WTC11 (cell line): ENCODE results near the gene ICE2. TPM values are rescaled to one million over a fixed set of nuclear protein-coding genes. Genes with fewer than 3 reads are reported as not detected.

Experiments used
- ATAC-seq: fragments of 200-7000 bp; cut with Tn5 transposase; 2 replicates; pipeline ENCODE4 v1.10.0; 2021; ENCODE audit warnings: mild to moderate bottlenecking, moderate library complexity
- CTCF ChIA-PET: fragments of 300-600 bp; sonication (Branson Sonifier 250); formaldehyde crosslinking; loops from one replicate; lab custom pipeline; 2021; ENCODE audit warnings: antibody characterized with exemption; lab: Charles Lee
- POLR2A ChIA-PET: fragments of 350-600 bp; sonication (Branson Sonifier 250); formaldehyde crosslinking; loops from one replicate; lab custom pipeline; 2021; ENCODE audit warnings: antibody characterized with exemption; lab: Charles Lee
- DNase-seq: peaks from one replicate; pipeline ENCODE4 v3.0.0; 2021; ENCODE audit warnings: low spot score
- H3K27ac Mint-ChIP-seq: 2 replicates; pipeline ENCODE4 v1.8.0; 2021; ENCODE audit warnings: mixed read lengths
- H3K27me3 Mint-ChIP-seq: 2 replicates; pipeline ENCODE4 v1.8.0; 2021; ENCODE audit warnings: low read depth, mild to moderate bottlenecking, moderate library complexity, mixed read lengths
- H3K36me3 Mint-ChIP-seq: 2 replicates; pipeline ENCODE4 v1.8.0; 2021; ENCODE audit warnings: mixed read lengths
- H3K4me1 Mint-ChIP-seq: 2 replicates; pipeline ENCODE4 v1.8.0; 2022; ENCODE audit warnings: mixed read lengths
- H3K4me3 Mint-ChIP-seq: 2 replicates; pipeline ENCODE4 v1.8.0; 2021; ENCODE audit warnings: mild to moderate bottlenecking, moderate library complexity, mixed read lengths
- H3K9me3 Mint-ChIP-seq: 2 replicates; pipeline ENCODE4 v1.8.0; 2021; ENCODE audit warnings: mixed read lengths
- ATF6 ChIP-seq: sonication (generic); formaldehyde crosslinking; IDR thresholded peaks from 2 replicates; pipeline ENCODE4 v1.8.1; 2023; ENCODE audit warnings: mild to moderate bottlenecking, missing genetic modification reagents
- CREM ChIP-seq: sonication (generic); formaldehyde crosslinking; IDR thresholded peaks from 2 replicates; pipeline ENCODE4 v1.8.1; 2022; ENCODE audit warnings: mild to moderate bottlenecking, missing genetic modification reagents, moderate library complexity
- ELF4 ChIP-seq: sonication (generic); formaldehyde crosslinking; IDR thresholded peaks from 2 replicates; pipeline ENCODE4 v1.8.1; 2022; ENCODE audit warnings: low read depth, mild to moderate bottlenecking, moderate library complexity, missing genetic modification reagents
- EMX1 ChIP-seq: fragments of 250-450 bp; sonication (Bioruptor Pico); IDR thresholded peaks from 2 replicates; pipeline ENCODE4 v1.8.0; 2021; ENCODE audit warnings: mild to moderate bottlenecking
- ETV6 ChIP-seq: sonication (generic); formaldehyde crosslinking; IDR thresholded peaks from 2 replicates; pipeline ENCODE4 v1.8.1; 2022; ENCODE audit warnings: mild to moderate bottlenecking, missing genetic modification reagents
- GABPB1 ChIP-seq: sonication (generic); formaldehyde crosslinking; IDR thresholded peaks from 2 replicates; pipeline ENCODE4 v1.8.1; 2023; ENCODE audit warnings: mild to moderate bottlenecking, missing genetic modification reagents
- GRHL2 ChIP-seq: fragments of 250-450 bp; sonication (Bioruptor Pico); IDR thresholded peaks from 2 replicates; pipeline ENCODE4 v1.8.0; 2022; ENCODE audit warnings: mild to moderate bottlenecking, moderate library complexity; ENCODE audit not compliant: insufficient replicate concordance, severe bottlenecking
- GTF2I ChIP-seq: fragments of 250-450 bp; sonication (Bioruptor Pico); conservative IDR thresholded peaks from 2 replicates; pipeline ENCODE4 v1.4.0; 2021; ENCODE audit warnings: mild to moderate bottlenecking
- JAZF1 ChIP-seq: fragments of 250-450 bp; sonication (Bioruptor Pico); IDR thresholded peaks from 2 replicates; pipeline ENCODE4 v1.9.0; 2021; ENCODE audit warnings: moderate library complexity, mild to moderate bottlenecking, inconsistent platforms
- OVOL2 ChIP-seq: fragments of 250-450 bp; sonication (Bioruptor Pico); IDR thresholded peaks from 2 replicates; pipeline ENCODE4 v1.9.0; 2021; ENCODE audit warnings: mild to moderate bottlenecking, borderline replicate concordance
- SMAD4 ChIP-seq: sonication (generic); formaldehyde crosslinking; IDR thresholded peaks from 2 replicates; pipeline ENCODE4 v1.8.0; 2022; ENCODE audit warnings: mild to moderate bottlenecking, missing genetic modification reagents
- TEAD1 ChIP-seq: sonication (generic); formaldehyde crosslinking; IDR thresholded peaks from 2 replicates; pipeline ENCODE4 v1.8.0; 2022; ENCODE audit warnings: mild to moderate bottlenecking, missing genetic modification reagents
- ZNF219 ChIP-seq: sonication (generic); formaldehyde crosslinking; IDR thresholded peaks from 2 replicates; pipeline ENCODE4 v1.8.0; 2023; ENCODE audit warnings: missing genetic modification reagents, mild to moderate bottlenecking, borderline replicate concordance
- ZNF263 ChIP-seq: sonication (generic); formaldehyde crosslinking; IDR thresholded peaks from 2 replicates; pipeline ENCODE4 v1.8.1; 2022; ENCODE audit warnings: low read depth, mild to moderate bottlenecking, moderate library complexity, missing genetic modification reagents
- total RNA-seq: library from RNA; stranded (reverse); gene quantifications from 3 replicates; pipeline ENCODE4 v1.2.3, GENCODE V29; 2021
- TF ChIP-seq, protein P1 (sequence below): sonication (generic); formaldehyde crosslinking; IDR thresholded peaks from 2 replicates; pipeline ENCODE4 v1.8.0; 2023; ENCODE audit warnings: missing genetic modification reagents
- TF ChIP-seq, protein P2 (sequence below): sonication (generic); formaldehyde crosslinking; IDR thresholded peaks from 2 replicates; pipeline ENCODE4 v1.8.0; 2023; ENCODE audit warnings: missing genetic modification reagents, mild to moderate bottlenecking, borderline replicate concordance
- TF ChIP-seq, protein P3 (sequence below): sonication (generic); formaldehyde crosslinking; IDR thresholded peaks from 2 replicates; pipeline ENCODE4 v1.8.0; 2023; ENCODE audit warnings: mild to moderate bottlenecking, missing genetic modification reagents

Gene ICE2
- total RNA-seq, 1 experiment from 2014 or later, result 76.9 TPM

GRCh38 chr15:60444289-60444912, 34.5 kb downstream of the ICE2 start:
- Mint-ChIP-seq H3K4me3 (no peak overlapping the region), H3K27me3 (no peaks in the 10 kb centered on the region), H3K4me1 (no peaks in the 10 kb centered on the region), H3K27ac (no peak overlapping the region), H3K36me3 (peaks cover 34% of the 10 kb centered on the region), H3K9me3 (no peaks in the 10 kb centered on the region)
- ATAC-seq, result no peak
- ChIA-PET CTCF (interaction anchor here (1.0 to 1.9 kb wide), 2 partner anchors 77 to 85 kb away, joined by 5 to 6 read pairs; no protein-coding TSS in a partner anchor), POLR2A (interaction anchor here (0.7 kb wide), 1 partner anchor 46 kb away, joined by 3 read pairs; the partner anchor contains the start of gene ANXA2)
- DNase-seq, result no peak
- no peak for TF ChIP-seq GABPB1 (CRISPR knock-in tag)
- TF ChIP-seq, all 79 proteins: peak for 0

- CTCF ChIA-PET, result interaction anchor here (0.9 kb wide), 1 partner anchor 83 kb away, joined by 3 read pairs; no protein-coding TSS in a partner anchor
- Mint-ChIP-seq H3K27ac (no peak overlapping the region), H3K4me1 (no peaks in the 10 kb centered on the region), H3K36me3 (peaks cover 21% of the 10 kb centered on the region), H3K4me3 (no peak overlapping the region), H3K9me3 (no peaks in the 10 kb centered on the region), H3K27me3 (no peaks in the 10 kb centered on the region)
- no peak for TF ChIP-seq ELF4 (CRISPR knock-in tag)
- no peak for TF ChIP-seq GTF2I (CRISPR knock-in tag)
- TF ChIP-seq GRHL2 (CRISPR knock-in tag), result no peak
- no peak for TF ChIP-seq JAZF1 (CRISPR knock-in tag)
- TF ChIP-seq, protein P1, sequence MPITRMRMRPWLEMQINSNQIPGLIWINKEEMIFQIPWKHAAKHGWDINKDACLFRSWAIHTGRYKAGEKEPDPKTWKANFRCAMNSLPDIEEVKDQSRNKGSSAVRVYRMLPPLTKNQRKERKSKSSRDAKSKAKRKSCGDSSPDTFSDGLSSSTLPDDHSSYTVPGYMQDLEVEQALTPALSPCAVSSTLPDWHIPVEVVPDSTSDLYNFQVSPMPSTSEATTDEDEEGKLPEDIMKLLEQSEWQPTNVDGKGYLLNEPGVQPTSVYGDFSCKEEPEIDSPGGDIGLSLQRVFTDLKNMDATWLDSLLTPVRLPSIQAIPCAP (CRISPR knock-in tag), result no peak
- no peak for TF ChIP-seq ETV6 (CRISPR knock-in tag)
- ATAC-seq (no peak), DNase-seq (no peak)
- POLR2A ChIA-PET, result no interaction called here
Observed at GRCh38 chr15:60442763-60443162, 36.2 kb downstream of the ICE2 start.

DNA sequence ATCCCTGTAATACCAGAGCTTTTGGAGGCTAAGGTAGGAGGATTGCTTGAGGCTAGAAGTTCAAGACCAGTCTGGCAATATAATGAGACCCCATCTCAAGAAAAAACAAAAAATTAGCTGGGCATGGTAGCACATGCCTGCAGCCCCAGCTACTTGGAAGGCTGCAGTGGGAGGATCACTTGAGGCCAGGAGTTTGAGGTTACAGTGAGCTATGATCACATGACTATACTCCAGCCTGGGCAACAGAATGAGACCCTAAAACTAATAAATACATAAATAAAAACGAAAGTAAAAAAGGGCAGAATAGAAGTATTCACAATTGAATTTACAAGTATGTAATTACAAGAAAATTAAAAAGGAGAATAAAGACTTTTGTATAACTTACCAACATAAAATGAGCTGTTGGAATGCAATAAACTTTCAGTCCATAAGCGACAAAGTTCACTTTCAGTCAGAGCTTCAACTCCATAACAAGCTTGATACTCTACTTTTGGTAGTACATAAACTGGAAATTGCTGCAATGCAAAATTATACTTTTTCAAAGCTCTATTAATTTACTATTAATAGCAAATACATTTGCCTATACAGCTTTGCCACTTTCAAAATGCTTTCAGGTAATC, 36.8 kb downstream of the ICE2 start:
- ChIA-PET CTCF (interaction anchor here (0.9 kb wide), 1 partner anchor 83 kb away, joined by 3 read pairs; no protein-coding TSS in a partner anchor), POLR2A (no interaction called here)
- ATAC-seq, result no peak
- no peak overlapping the region for H3K4me3 Mint-ChIP-seq
- peaks cover 18% of the 10 kb centered on the region for H3K36me3 Mint-ChIP-seq
- no peaks in the 10 kb centered on the region for H3K9me3 Mint-ChIP-seq
- no peaks in the 10 kb centered on the region for H3K4me1 Mint-ChIP-seq
- no peaks in the 10 kb centered on the region for H3K27me3 Mint-ChIP-seq
- no peak for DNase-seq
- H3K27ac Mint-ChIP-seq, result no peak overlapping the region
- TF ChIP-seq TEAD1 (no peak), ZNF263 (CRISPR knock-in tag) (no peak), SMAD4 (CRISPR knock-in tag) (no peak), OVOL2 (CRISPR knock-in tag) (no peak), ZNF219 (CRISPR knock-in tag) (no peak), JAZF1 (CRISPR knock-in tag) (no peak), GRHL2 (CRISPR knock-in tag) (no peak), ETV6 (CRISPR knock-in tag) (no peak), CREM (CRISPR knock-in tag) (no peak), ATF6 (no peak), EMX1 (CRISPR knock-in tag) (no peak)
- TF ChIP-seq, protein P2, sequence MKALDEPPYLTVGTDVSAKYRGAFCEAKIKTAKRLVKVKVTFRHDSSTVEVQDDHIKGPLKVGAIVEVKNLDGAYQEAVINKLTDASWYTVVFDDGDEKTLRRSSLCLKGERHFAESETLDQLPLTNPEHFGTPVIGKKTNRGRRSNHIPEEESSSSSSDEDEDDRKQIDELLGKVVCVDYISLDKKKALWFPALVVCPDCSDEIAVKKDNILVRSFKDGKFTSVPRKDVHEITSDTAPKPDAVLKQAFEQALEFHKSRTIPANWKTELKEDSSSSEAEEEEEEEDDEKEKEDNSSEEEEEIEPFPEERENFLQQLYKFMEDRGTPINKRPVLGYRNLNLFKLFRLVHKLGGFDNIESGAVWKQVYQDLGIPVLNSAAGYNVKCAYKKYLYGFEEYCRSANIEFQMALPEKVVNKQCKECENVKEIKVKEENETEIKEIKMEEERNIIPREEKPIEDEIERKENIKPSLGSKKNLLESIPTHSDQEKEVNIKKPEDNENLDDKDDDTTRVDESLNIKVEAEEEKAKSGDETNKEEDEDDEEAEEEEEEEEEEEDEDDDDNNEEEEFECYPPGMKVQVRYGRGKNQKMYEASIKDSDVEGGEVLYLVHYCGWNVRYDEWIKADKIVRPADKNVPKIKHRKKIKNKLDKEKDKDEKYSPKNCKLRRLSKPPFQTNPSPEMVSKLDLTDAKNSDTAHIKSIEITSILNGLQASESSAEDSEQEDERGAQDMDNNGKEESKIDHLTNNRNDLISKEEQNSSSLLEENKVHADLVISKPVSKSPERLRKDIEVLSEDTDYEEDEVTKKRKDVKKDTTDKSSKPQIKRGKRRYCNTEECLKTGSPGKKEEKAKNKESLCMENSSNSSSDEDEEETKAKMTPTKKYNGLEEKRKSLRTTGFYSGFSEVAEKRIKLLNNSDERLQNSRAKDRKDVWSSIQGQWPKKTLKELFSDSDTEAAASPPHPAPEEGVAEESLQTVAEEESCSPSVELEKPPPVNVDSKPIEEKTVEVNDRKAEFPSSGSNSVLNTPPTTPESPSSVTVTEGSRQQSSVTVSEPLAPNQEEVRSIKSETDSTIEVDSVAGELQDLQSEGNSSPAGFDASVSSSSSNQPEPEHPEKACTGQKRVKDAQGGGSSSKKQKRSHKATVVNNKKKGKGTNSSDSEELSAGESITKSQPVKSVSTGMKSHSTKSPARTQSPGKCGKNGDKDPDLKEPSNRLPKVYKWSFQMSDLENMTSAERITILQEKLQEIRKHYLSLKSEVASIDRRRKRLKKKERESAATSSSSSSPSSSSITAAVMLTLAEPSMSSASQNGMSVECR (CRISPR knock-in tag), result no peak
- TF ChIP-seq, protein P3, sequence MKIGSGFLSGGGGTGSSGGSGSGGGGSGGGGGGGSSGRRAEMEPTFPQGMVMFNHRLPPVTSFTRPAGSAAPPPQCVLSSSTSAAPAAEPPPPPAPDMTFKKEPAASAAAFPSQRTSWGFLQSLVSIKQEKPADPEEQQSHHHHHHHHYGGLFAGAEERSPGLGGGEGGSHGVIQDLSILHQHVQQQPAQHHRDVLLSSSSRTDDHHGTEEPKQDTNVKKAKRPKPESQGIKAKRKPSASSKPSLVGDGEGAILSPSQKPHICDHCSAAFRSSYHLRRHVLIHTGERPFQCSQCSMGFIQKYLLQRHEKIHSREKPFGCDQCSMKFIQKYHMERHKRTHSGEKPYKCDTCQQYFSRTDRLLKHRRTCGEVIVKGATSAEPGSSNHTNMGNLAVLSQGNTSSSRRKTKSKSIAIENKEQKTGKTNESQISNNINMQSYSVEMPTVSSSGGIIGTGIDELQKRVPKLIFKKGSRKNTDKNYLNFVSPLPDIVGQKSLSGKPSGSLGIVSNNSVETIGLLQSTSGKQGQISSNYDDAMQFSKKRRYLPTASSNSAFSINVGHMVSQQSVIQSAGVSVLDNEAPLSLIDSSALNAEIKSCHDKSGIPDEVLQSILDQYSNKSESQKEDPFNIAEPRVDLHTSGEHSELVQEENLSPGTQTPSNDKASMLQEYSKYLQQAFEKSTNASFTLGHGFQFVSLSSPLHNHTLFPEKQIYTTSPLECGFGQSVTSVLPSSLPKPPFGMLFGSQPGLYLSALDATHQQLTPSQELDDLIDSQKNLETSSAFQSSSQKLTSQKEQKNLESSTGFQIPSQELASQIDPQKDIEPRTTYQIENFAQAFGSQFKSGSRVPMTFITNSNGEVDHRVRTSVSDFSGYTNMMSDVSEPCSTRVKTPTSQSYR (CRISPR knock-in tag), result no peak
